ENCODE results near the gene HHIPL2.

GRCh38 chr1:222592171-222592570, 44.3 kb upstream of the HHIPL2 start:
- TF ChIP-seq, protein P1, sequence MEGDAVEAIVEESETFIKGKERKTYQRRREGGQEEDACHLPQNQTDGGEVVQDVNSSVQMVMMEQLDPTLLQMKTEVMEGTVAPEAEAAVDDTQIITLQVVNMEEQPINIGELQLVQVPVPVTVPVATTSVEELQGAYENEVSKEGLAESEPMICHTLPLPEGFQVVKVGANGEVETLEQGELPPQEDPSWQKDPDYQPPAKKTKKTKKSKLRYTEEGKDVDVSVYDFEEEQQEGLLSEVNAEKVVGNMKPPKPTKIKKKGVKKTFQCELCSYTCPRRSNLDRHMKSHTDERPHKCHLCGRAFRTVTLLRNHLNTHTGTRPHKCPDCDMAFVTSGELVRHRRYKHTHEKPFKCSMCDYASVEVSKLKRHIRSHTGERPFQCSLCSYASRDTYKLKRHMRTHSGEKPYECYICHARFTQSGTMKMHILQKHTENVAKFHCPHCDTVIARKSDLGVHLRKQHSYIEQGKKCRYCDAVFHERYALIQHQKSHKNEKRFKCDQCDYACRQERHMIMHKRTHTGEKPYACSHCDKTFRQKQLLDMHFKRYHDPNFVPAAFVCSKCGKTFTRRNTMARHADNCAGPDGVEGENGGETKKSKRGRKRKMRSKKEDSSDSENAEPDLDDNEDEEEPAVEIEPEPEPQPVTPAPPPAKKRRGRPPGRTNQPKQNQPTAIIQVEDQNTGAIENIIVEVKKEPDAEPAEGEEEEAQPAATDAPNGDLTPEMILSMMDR (IDR thresholded peaks at IDR 0.05): no peak
- TF ChIP-seq EZH2 (IDR thresholded peaks at IDR 0.05): no peak
- TF ChIP-seq EZH2phosphoT487 (IDR thresholded peaks at IDR 0.05): no peak

Data from neural progenitor cell (in vitro differentiated cells).